SK-N-DZ (cell line): ENCODE measurements around the gene GCLM.

Experiments used
- DNase-seq: peaks from one replicate; pipeline ENCODE4 v3.0.0-alpha.2; 2015; ENCODE audit warnings: low spot score
- small RNA-seq, 2 experiments: library from RNA; depleted of rRNA; stranded (forward); fragments of <200 nt; gene quantifications; one replicate each; pipeline ENCODE3, GENCODE V24; 2014

Gene GCLM

DNA sequence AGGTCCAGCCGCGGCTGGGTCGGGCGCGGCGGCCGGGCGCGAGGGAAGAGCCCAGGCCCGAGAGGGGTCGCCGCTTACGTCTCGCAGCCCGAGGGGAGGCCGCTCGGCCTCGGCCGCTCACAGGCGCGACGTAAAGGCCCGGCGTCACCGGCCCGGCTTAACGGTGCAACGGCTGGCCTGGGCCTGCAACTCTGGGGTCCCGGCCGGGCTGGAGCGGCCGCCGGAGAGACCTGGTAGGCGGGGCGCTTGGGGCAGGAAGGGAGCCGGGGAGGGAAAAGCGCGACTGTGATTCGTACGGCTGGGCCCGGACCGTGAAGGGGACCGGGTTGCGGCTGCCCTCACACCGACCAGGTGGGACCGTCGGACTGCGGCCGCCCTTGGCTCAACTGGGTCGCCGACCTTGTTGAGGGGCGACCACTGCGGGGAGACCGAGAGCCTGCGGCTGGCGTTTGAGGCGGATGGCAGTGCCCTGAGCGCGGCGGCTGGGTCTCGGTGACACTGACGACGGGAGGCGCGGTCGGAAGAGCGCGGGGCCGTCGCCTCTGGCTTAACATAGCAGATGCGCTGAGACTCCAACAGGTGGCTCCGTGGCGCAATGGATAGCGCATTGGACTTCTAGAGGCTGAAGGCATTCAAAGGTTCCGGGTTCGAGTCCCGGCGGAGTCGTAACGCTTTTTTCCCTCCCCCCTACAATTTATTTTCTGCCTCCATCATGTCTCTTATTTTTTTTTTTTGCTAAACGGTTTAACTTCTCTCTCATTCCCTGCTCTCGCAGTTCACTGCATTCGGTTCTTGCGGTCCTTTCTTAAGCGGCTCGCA is 62.0 kb downstream of the GCLM start:
- peak; percentile 91 for DNase-seq

- DNase-seq = peak; percentile 85
These were observed 62.8 kb downstream of the GCLM start for GRCh38 chr1:93846206-93846991.

GRCh38 chr1:93845538-93846205 is 63.6 kb downstream of the GCLM start:
- DNase-seq = peak; percentile 60

GRCh38 chr1:93844262-93845045 is 64.8 kb downstream of the GCLM start:
- DNase-seq = peak; percentile 69

- DNase-seq = no peak
These were observed 66.3 kb downstream of the GCLM start for GRCh38 chr1:93842750-93843500.

DNA sequence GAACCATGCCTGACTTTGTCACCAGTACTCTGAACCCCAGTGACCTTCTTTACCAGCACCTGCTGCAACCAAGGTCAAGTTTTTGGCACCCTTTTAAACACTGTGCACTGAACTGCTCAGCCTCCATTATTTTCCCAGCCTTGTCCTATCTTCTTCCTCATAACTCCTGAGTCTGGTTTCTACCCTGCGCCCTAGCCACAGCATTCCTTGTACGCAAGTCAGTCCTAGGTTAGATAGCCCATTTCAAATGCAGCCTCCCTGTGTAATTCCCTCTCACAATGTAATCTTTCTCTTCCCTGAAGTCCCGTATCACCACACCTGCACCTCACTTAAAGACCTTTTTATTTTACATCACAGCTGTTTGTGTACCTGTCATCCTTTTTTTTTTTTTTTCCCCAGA is 67.5 kb downstream of the GCLM start:
- no peak for DNase-seq

- no peak for DNase-seq
These were observed 68.2 kb downstream of the GCLM start for GRCh38 chr1:93840956-93841482.

DNA sequence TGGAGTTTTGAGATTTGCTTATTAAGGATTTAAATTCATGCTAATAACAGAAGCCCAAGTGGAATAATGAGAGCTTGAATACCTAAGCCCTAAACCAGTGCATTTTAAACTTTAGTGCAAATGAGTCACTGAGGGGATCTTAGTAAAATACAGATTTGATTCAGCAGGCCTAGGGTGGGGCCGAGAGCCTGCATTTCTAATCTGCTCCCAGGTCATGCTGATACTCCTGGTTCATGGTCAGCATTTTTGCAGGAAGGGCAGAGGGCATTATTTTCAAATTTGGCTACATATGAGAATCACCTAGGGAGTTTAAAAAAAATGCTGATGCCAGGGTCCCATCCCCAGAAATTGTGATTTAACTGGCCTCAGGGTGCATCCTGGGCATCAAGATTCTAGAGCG is 69.5 kb downstream of the GCLM start:
- DNase-seq = no peak

- DNase-seq = no peak
These were observed 69.9 kb downstream of the GCLM start for GRCh38 chr1:93839307-93839706.

GRCh38 chr1:93837961-93838360 is 71.3 kb downstream of the GCLM start:
- DNase-seq = no peak

Small RNAs within 50 kb of the gene (small RNA-seq; reads per million reads assigned to genes)
- gene AL117351.2 = 0 reads per million in 2 experiments
- gene MIR760 = 0.10 to 0.40 reads per million in 2 experiments
